Measurements from ENCODE around the gene PNKD. TPM values are rescaled to one million over a fixed set of nuclear protein-coding genes. Genes with fewer than 3 reads are reported as not detected.

PNKD gene
- polyA plus RNA-seq, 2 of the 4 experiments (the other 2 are of a cell fraction) = 46.2 to 51.7 TPM

GRCh38 chr2:218329826-218330593 is 59.7 kb downstream of the PNKD start:
- POLR2A ChIA-PET = no interaction called here
- 74% methylated on average over 8 of the region's 8 CpGs for WGBS (ENCODE audit: missing lambda C conversion rate)
- ATAC-seq = no peak

DNA sequence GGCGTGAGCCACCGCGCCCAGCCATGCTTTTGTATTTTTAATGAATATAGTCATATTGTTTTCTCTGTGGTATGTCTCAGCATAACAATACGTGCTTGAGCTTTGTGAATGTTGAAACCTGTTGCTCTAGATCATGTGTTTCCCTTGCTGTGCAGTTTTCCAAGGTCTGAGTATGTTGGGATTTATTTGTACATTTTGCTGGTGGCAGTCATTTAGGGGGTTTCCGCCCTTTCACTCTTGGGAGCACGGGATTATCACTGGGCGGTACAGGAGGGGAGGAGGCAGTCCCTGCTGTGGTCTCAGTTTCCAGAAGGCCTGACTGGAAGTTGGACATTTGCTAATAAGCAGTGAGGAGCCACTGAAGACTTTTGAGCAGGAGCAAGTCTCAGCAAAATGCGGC is 61.4 kb downstream of the PNKD start:
- 82% methylated on average over 8 of the region's 8 CpGs for WGBS (ENCODE audit: missing lambda C conversion rate)
- Histone ChIP-seq H3K9me3 (no peaks in the 10 kb centered on the region), H3K4me3 (no peak overlapping the region), H3K27ac (no peak overlapping the region), H3K4me1 (no peaks in the 10 kb centered on the region), H3K4me2 (no peak overlapping the region)
- CTCF ChIA-PET = interaction anchor here (0.6 to 3.0 kb wide), 3 partner anchors 25 to 45 kb away, joined by 3 to 13 read pairs (median 4); partner anchors contain the start of gene CATIP
- ATAC-seq = no peak
- POLR2A ChIA-PET = no interaction called here
- DNase-seq (ENCODE audit: low read depth in 1 of 2, low spot score in 1 of 2) = no peak
- TF ChIP-seq POLR2A (IDR thresholded peaks at IDR 0.05; ENCODE audit: low read length) (no peak), ZC3H11A (IDR thresholded peaks at IDR 0.05) (no peak), REST (IDR thresholded peaks at IDR 0.05) (no peak), EHF (CRISPR knock-in tag; IDR thresholded peaks at IDR 0.05) (no peak), ZSCAN20 (CRISPR knock-in tag; IDR thresholded peaks at IDR 0.05) (no peak), TFCP2L1 (CRISPR knock-in tag; IDR thresholded peaks at IDR 0.05) (no peak), HMGXB4 (CRISPR knock-in tag; IDR thresholded peaks at IDR 0.05; ENCODE audit: borderline replicate concordance) (no peak), HOXA7 (CRISPR knock-in tag; IDR thresholded peaks at IDR 0.05) (no peak), ZFP36 (IDR thresholded peaks at IDR 0.05; ENCODE audit: borderline replicate concordance, partially characterized antibody) (no peak)
- TF ChIP-seq, protein P1, sequence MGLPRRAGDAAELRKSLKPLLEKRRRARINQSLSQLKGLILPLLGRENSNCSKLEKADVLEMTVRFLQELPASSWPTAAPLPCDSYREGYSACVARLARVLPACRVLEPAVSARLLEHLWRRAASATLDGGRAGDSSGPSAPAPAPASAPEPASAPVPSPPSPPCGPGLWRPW (IDR thresholded peaks at IDR 0.05) = no peak
- TF ChIP-seq, protein P2, sequence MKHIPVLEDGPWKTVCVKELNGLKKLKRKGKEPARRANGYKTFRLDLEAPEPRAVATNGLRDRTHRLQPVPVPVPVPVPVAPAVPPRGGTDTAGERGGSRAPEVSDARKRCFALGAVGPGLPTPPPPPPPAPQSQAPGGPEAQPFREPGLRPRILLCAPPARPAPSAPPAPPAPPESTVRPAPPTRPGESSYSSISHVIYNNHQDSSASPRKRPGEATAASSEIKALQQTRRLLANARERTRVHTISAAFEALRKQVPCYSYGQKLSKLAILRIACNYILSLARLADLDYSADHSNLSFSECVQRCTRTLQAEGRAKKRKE (CRISPR knock-in tag; IDR thresholded peaks at IDR 0.05; ENCODE audit: low read depth) = no peak
- FAIRE-seq = no peak

More at GRCh38 chr2:218329826-218330593, 59.7 kb downstream of the PNKD start:
- Histone ChIP-seq H3K9me3 (no peaks in the 10 kb centered on the region), H3K4me1 (peaks cover 13% of the 10 kb centered on the region), H3K27ac (no peak overlapping the region), H3K4me3 (no peak overlapping the region), H3K4me2 (no peak overlapping the region)
- TF ChIP-seq FOSL2 (IDR thresholded peaks at IDR 0.05) (no peak), FOSL2 (CRISPR knock-in tag; IDR thresholded peaks at IDR 0.05) (no peak), ZNF302 (CRISPR knock-in tag; IDR thresholded peaks at IDR 0.05) (no peak), ZC3H11A (IDR thresholded peaks at IDR 0.05) (no peak), GATA3 (IDR thresholded peaks at IDR 0.05; ENCODE audit: borderline replicate concordance) (no peak)
- TF ChIP-seq, protein P3, sequence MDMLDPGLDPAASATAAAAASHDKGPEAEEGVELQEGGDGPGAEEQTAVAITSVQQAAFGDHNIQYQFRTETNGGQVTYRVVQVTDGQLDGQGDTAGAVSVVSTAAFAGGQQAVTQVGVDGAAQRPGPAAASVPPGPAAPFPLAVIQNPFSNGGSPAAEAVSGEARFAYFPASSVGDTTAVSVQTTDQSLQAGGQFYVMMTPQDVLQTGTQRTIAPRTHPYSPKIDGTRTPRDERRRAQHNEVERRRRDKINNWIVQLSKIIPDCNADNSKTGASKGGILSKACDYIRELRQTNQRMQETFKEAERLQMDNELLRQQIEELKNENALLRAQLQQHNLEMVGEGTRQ (IDR thresholded peaks at IDR 0.05) = no peak
- TF ChIP-seq, protein P2 (CRISPR knock-in tag; IDR thresholded peaks at IDR 0.05; ENCODE audit: low read depth) = no peak
- CTCF ChIA-PET = interaction anchor here (1.0 to 3.0 kb wide), 2 partner anchors 26 to 28 kb away, joined by 4 to 13 read pairs; partner anchors contain the start of gene CATIP
- no peak for FAIRE-seq
- no peak for DNase-seq (ENCODE audit: low read depth in 1 of 2, low spot score in 1 of 2)
